Measurements from ENCODE around the gene CACNA1S.

CACNA1S gene

DNA sequence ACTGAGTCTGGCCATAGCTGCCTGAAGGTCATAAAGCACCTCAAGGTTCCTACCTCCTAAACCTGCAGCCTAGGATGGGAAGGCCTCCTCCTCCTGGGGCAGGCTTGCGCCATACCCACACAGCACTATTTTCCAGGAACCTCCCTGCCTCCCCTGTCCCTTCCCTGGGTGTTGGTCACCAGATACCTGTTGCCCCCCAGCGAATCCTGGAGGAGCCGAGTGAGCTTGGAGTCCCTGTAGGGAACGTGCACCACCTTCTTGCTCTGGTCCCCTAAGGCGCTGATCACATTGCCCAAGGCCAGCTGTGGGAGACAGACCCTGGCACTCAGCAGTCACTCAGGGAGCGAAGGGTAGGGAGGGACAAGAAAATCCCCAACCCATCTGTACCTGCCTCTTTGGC, 108.1 kb downstream of the CACNA1S start:
- H3K4me3 ChIP-seq (ENCODE audit: low read length): no peak overlapping the region
- no peak for DNase-seq (ENCODE audit: low read depth)
- no peak for TF ChIP-seq CTCF (conservative IDR thresholded peaks at IDR 0.05; ENCODE audit: low read depth, low read length)

DNA sequence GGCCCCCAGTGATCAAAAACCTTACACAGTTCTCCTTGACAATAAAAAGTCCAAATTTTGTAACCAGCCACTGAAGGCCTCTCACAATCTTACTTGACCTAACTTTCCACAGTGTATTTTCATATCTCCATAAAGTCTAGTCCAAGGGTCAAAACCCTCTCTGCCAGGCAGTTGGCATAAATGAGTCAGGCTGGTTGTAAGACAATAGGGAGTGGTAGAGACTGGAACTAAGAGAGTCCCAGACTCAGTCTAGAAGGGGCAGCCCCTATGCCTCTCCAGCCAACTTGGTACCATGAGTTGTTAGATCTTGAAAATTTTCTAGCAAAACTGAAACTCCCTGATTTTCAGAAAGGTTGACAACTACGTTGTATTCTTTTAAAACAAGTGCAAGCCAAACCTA, 109.7 kb downstream of the CACNA1S start:
- DNase-seq (ENCODE audit: low read depth): no peak
- no peak for TF ChIP-seq CTCF (conservative IDR thresholded peaks at IDR 0.05; ENCODE audit: low read depth, low read length)
- no peak overlapping the region for H3K4me3 ChIP-seq (ENCODE audit: low read length)

DNA sequence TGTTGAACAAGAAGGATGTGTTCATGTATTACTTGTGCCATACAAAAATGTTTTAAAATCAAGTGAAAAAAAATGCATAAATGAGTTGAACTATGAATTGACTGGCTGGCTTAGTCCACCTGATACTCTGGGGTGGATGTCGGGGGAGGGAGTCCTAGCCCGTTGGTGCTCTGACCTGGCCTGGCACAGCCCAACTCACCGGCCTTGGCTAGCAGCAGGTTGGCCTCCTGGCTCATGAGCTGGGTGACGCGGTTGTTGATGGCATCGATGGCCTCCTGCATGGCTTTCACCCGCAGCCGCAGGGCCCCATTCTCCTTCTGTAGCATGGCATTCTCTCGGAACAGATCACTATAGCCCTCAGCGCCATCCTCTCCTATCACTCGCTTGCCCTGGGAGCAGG, 110.3 kb downstream of the CACNA1S start:
- no peak for TF ChIP-seq CTCF (conservative IDR thresholded peaks at IDR 0.05; ENCODE audit: low read depth, low read length)
- H3K4me3 ChIP-seq (ENCODE audit: low read length): no peak overlapping the region
- no peak for DNase-seq (ENCODE audit: low read depth)

- H3K4me3 ChIP-seq (ENCODE audit: low read length): no peak overlapping the region
- TF ChIP-seq CTCF (conservative IDR thresholded peaks at IDR 0.05; ENCODE audit: low read depth, low read length): no peak
- no peak for DNase-seq (ENCODE audit: low read depth)
These were observed 111.8 kb downstream of the CACNA1S start for GRCh38 chr1:201000391-201000790.

DNA sequence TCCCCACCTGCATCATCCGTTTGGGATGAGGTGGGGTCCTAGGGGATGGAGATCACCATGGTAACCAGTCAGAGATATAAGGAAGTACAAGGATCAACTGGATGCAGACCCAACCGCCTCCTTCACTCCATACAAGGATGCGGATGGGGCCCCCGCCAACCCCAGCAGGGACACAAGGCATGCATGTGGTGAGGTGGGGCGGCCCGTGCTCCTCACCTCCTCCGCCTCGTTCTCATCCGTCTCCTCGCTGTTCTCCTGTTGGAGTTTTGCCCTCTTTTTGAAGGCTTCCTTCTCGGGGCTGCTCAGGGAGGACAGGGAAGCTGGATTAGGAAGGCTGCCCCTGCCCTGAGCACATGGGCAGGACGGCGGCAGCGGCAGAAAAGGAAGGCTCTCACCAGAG, 112.6 kb downstream of the CACNA1S start:
- no peak for TF ChIP-seq CTCF (conservative IDR thresholded peaks at IDR 0.05; ENCODE audit: low read depth, low read length)
- H3K4me3 ChIP-seq (ENCODE audit: low read length): no peak overlapping the region
- DNase-seq (ENCODE audit: low read depth): no peak

GRCh38 chr1:200998323-200998722, 113.9 kb downstream of the CACNA1S start:
- H3K4me3 ChIP-seq (ENCODE audit: low read length): no peak overlapping the region
- TF ChIP-seq CTCF (conservative IDR thresholded peaks at IDR 0.05; ENCODE audit: low read depth, low read length): no peak
- DNase-seq (ENCODE audit: low read depth): no peak

DNA sequence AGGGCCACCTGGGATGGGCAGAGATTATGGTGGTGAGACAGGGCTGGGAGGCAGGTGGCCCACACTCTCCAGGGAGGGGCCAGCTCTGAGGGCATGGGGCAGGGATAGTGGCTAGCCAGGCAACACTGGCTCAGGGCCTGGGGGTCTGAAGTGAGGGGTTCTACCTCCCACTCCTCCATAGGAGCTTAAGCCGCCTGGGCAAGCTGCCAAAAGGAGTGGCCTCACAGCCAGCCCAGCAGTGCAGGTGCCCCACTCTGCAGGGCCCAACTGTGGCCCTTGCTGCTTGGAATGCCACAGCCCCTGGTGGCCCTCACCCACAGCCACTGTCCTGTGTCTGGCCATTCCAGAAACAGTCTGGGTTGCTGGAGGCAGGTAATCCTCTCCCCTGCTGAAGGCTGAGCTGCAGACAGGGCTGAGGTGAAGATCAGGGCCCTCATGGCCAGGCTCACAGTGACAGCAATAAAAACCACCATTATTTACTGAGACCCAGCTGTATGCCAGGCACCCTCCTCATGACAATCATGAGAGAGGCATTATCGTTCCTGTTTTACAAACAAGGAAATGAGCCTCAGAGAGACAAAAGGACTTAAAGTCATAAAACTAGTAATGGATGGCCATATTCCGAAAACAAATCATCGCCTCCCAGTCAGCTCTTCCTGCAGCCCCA, 119.7 kb downstream of the CACNA1S start:
- no peak for TF ChIP-seq CTCF (conservative IDR thresholded peaks at IDR 0.05; ENCODE audit: low read depth, low read length)
- no peak for DNase-seq (ENCODE audit: low read depth)
- H3K4me3 ChIP-seq (ENCODE audit: low read length): no peak overlapping the region
